Adipocyte (in vitro differentiated cells): ENCODE data around the gene SCOC.
"Not testable (repeated sequence)": the region's sequence is repeated elsewhere in the genome, so short reads cannot be mapped to it uniquely, and the experiment has no call there.

Experiments
- DNase-seq: peaks from one replicate; pipeline ENCODE4 v3.0.0-alpha.2; 2015; ENCODE audit warnings: low read depth
- H3K27me3 ChIP-seq: replicated peaks from 2 replicates; pipeline ENCODE4 v1.7.0; 2013; ENCODE audit warnings: mild to moderate bottlenecking, low read length, moderate library complexity; ENCODE audit not compliant: control insufficient read depth, insufficient read depth
- H3K36me3 ChIP-seq: 2 replicates; pipeline ENCODE4 v1.7.0; 2013; ENCODE audit warnings: low read length, mild to moderate bottlenecking, moderate library complexity; ENCODE audit not compliant: control insufficient read depth, insufficient read depth, severe bottlenecking
- H3K4me1 ChIP-seq: 2 replicates; pipeline ENCODE4 v1.7.0; 2013; ENCODE audit warnings: mild to moderate bottlenecking, low read length, moderate library complexity; ENCODE audit not compliant: control insufficient read depth, insufficient read depth
- H3K4me3 ChIP-seq: 2 replicates; pipeline ENCODE4 v1.7.0; 2013; ENCODE audit warnings: mild to moderate bottlenecking, low read length, moderate library complexity
- H3K9ac ChIP-seq: 2 replicates; pipeline ENCODE4 v1.7.0; 2013; ENCODE audit warnings: mild to moderate bottlenecking, low read length, moderate library complexity
- H3K9me3 ChIP-seq: 2 replicates; pipeline ENCODE4 v1.7.0; 2013; ENCODE audit warnings: mild to moderate bottlenecking, low read length, moderate library complexity; ENCODE audit not compliant: control insufficient read depth

SCOC gene

GRCh38 chr4:140413130-140413969, 39.9 kb downstream of the SCOC start:
- H3K27me3 ChIP-seq, H3K36me3 ChIP-seq, DNase-seq, H3K9me3 ChIP-seq, H3K4me1 ChIP-seq, H3K9ac ChIP-seq, H3K4me3 ChIP-seq: not testable (repeated sequence)

- no peaks in the 10 kb centered on the region for H3K36me3 ChIP-seq
Observed at GRCh38 chr4:140423106-140423505, 49.7 kb downstream of the SCOC start.

GRCh38 chr4:140426610-140427105, 53.2 kb downstream of the SCOC start:
- Histone ChIP-seq H3K9me3 (no peaks in the 10 kb centered on the region), H3K27me3 (no peaks in the 10 kb centered on the region), H3K9ac (peak overlapping the region; percentile 81), H3K4me3 (peak overlapping the region; percentile 93), H3K36me3 (no peaks in the 10 kb centered on the region), H3K4me1 (peaks cover 13% of the 10 kb centered on the region)
- no peak for DNase-seq

More at GRCh38 chr4:140423106-140423505, 49.7 kb downstream of the SCOC start:
- Histone ChIP-seq H3K27me3 (no peaks in the 10 kb centered on the region), H3K4me3 (no peak overlapping the region), H3K4me1 (peaks cover 13% of the 10 kb centered on the region), H3K9ac (no peak overlapping the region), H3K9me3 (no peaks in the 10 kb centered on the region)
- peak; percentile 50 for DNase-seq

GRCh38 chr4:140427106-140427918, 53.9 kb downstream of the SCOC start, which contains the start of gene CLGN:
CLGN (minus strand) TSS chr4:140427648; CDS start chr4:140413078, 14,570 bp downstream.
- Histone ChIP-seq H3K4me3 (peak within 1 kb of the TSS; percentile 93), H3K27me3 (no peaks in the 10 kb centered on the region), H3K9me3 (no peaks in the 10 kb centered on the region), H3K9ac (peak within 1 kb of the TSS; percentile 81), H3K36me3 (no peaks in the 10 kb centered on the region), H3K4me1 (peaks cover 13% of the 10 kb centered on the region)
- DNase-seq, result peak; percentile 78

GRCh38 chr4:140427919-140428471, 54.5 kb downstream of the SCOC start:
- no peaks in the 10 kb centered on the region for H3K36me3 ChIP-seq
- H3K4me1 ChIP-seq, result peaks cover 8% of the 10 kb centered on the region
- H3K9me3 ChIP-seq, result no peaks in the 10 kb centered on the region
- H3K9ac ChIP-seq, result peak overlapping the region; percentile 81
- no peaks in the 10 kb centered on the region for H3K27me3 ChIP-seq
- peak overlapping the region; percentile 93 for H3K4me3 ChIP-seq
- DNase-seq, result no peak
